GM18502 (cell line): ENCODE data around the gene PPP5C.

Source experiments
- ATAC-seq: cut with Tn5 transposase; IDR thresholded peaks from one replicate; pipeline ENCODE4 v1.9.1; 2021; ENCODE audit warnings: mild to moderate bottlenecking; ENCODE audit not compliant: unreplicated experiment, poor library complexity

PPP5C gene

DNA sequence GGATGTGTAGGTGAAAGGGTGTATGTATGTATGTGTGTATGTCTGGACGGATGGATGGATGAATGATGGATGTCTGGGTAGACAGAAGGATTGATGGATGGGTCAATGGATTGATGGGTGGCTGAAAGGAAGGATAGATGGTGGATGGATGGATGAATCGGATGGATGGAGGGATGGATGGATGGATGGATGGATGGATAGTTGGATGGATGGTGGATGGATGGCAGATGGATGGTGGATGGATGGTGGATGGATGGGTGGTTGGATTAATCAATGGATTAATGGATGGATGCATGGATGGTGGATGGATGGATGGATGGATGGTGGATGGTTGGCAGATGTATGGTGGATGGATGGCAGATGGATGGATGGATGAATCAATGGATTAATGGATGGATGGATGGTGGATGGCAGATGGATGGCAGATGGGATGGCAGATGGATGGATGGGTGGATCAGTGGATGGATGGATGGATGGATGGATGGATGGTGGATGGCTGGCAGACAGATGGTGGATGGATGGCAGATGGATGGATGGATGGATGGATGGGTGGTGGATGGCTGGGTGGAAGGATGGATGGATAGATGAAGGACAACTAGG, 16.5 kb upstream of the PPP5C start:
- ATAC-seq, result no peak

DNA sequence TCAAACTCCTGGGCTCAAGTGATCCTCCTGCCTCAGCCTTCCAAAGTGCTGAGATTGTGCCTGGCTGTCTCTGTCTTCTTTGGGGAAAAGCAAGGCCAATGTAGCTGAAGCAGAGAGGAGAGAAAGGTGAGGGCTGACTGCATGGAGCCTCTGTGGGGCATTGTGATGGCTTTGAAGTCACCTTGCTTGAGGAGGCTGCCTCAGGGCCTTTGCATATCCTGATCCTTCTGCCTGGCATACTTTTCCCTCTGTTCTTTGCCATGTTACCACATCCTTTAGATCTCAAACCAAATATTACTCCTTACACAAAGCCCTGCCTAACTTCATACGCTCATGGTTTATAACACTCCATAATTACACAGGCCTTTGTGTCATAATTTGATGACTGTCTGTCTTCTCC, 9.4 kb upstream of the PPP5C start:
- ATAC-seq, result no peak

DNA sequence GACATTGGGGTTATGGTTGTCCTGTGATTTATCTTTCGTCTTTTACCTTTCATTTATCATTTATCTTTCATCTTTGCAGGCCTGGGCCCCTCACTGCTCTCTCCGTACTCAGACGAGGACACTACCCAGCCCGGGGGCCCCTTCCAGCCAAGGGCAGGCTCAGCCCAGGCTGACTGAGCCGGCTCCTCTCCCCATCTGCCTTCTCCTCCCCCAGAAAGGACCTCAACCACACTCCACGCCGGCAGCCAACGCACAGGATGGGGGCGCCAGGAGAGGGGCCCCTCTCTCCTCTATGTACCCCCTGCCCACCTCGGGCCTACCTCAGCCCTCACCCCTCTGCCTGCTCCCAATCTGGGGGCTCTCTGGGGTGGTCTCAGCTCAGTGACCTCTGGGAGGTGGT, 7.4 kb upstream of the PPP5C start:
- no peak for ATAC-seq

DNA sequence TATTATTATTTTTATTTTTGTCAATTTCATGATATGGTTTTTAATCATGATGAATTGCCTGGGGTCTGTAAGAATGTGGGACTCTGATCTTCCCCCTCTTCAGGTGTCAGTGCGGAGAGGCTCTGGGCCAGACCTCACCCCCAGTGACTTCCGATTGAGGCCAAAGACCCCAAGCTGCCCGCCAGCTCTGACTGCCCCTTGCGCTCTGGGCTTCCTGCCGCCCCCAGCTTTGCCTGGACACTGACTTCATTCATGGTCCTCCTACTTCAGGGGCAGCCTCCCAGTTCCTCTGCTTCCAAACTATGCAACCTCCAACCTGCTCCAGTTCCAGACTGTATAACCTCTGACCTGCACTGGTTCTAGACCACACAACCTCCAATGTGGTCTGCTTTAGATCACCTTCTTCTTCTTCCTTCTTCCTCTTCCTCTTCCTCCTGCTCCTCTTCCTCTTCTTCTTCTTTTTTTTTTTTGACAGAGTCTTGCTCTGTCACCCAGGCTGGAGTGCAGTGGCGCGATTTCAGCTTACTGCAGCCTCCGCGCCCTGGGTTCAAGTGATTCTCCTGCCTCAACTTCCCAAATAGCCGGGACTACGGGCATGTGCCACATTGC, 6.7 kb upstream of the PPP5C start:
- no peak for ATAC-seq

DNA sequence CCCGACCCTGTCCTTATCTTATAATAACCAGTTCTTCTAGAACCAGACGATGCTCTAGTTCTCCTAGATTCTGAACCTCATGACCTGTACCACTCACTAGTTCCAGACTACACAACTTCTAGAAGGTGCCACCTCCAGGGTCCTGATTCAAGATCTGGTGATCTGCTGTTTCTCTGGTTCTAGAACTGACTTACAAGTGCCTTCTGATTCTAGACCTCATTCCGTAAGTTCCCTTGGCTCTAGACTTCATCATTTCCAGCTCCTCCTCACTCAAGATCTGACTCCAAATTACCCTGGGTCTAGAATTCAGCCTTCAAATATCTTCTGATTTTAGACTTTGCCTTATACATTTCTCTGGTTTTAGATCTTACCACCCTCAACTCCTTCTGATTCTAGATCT, 5.0 kb upstream of the PPP5C start:
- ATAC-seq, result no peak

DNA sequence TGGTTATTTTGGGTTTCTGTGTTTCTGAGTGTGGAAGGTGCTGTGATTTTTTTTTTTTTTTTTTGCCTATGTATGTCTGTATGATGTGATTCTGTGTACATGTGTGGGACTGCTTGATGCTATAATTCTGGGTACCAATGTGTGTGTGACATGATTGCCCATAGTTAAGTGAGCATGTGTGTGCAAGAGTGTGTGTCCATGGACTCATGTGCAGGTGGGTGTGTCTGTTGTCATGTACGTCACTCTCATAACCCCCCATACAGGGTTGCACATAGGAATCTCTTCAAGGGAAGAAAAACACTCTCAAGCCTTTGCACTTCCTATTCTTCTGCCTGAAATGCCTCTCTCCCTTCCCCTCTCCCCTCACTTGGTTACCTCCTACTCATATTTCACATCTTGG, 2.5 kb upstream of the PPP5C start:
- ATAC-seq, result no peak

DNA sequence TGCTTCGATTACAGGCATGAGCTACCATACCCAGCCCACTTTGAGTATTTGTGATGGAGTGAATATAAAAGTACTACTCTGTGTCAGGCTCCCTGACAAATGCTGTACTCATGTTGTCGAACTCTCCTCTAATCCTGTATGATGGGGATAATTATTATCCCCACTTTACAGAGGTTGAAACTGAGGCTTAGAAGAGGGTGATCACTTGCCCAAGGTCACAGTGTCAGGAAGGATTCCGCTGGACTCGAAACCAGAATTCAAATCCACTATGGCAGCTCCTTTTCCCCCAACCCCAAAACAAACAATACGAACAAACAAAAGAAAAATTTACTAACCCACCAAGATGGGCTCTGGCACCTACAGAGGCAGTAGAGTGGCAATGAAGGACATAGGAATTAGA, 1.7 kb upstream of the PPP5C start:
- ATAC-seq, result no peak

DNA sequence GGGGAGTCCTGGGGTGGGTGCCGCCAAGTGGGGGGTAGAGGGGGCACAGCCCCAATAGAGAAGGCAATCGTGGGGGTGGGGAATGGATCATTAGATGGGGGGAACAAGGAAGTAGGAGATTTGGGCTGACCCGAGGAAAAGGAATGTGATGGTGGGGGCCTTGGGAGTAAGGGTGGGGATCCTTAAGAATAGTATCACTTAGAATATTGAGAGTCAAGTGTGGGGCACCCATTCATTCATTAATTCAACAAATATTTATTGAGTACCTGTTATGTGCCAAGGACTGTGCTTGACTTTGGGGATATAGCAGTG, 641 bp downstream of the PPP5C start:
- ATAC-seq, result no peak

DNA sequence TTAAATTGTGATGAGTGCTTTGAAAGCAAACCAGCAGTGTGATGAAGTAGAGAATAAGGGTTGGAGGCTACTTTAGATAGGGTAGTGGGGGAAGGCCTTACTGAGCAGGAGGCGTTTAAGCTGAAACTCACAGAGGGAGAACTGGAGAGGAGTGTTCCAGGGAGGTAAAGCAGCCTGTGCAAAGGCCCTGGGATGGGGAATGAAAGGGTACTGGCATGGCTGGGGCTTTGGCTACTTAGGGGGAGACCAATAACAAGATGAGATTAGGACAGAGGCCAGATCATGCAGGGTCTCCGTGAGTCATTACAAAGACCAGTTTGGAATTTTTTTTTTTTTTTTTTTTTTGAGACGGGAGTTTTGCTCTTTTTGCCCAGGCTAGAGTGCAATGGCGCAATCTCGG, 1.1 kb downstream of the PPP5C start:
- no peak for ATAC-seq

DNA sequence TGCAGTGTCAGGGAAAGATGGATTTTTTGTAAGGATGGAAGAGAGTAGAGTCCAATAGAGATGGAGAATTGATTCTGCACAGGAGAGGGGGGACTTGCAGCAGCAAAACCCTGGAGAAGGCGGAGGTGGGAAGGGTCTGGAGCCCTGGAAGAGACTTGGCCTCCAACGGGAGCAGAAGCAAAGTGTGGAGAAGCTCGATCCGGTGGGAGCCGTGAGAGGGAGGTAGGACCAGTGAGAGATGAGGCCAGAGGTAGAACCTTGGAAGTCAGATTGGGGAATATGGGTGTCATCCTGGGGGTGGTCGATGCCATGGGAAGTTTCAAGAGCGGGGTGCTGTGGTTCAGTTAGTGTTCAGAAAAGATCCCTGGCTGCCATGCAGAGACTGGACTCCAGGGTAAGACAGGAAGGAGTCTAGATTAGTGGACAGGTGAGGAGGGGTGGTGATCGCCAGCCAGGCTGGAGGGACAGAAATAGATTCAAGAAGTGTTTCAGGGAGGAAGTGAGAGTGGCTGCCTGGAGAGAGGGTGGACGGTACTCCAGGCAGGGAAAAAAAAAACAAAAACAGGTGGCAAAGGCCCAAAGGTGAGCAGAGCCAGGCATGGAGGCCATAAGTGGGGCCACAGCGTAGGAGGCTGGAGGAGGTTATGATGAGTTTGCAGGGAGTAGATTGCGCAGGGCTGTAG, 2.6 kb downstream of the PPP5C start:
- ATAC-seq, result no peak

DNA sequence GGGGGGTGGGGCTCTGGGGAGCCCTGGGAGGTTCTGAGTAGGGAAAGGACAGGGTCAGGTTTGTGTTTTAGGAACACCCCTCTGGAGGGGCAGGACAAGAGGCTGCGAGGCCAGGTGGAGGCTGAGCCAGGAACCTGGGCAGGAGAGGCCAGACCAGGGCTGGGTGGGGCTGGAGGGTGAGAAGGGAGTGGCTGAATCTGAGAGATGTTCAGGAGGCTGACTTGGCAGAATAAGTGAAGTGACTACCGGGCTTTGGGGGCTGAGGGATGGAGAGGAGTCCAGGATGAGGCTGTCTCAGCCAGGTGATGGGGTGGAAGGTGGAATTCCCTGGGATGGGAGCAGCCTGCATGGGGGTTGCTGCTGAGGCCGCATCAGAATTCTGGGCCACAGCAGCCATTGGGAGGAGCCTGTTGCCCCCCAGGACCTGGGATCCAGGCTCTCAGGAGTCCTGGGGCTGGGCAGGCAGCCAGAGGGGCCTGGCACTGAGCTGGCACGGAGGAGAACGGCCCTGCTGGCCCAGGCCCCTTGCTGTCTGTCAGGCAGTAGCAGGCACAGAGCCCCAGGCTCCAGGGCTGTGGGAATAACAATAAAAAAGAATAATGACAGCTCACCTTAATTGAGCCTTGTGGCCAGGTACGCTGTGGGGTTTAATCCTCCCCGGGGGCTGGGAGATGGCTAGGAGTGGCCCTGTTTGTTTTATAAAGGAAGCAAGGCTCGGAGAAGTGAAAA, 3.3 kb downstream of the PPP5C start:
- no peak for ATAC-seq

DNA sequence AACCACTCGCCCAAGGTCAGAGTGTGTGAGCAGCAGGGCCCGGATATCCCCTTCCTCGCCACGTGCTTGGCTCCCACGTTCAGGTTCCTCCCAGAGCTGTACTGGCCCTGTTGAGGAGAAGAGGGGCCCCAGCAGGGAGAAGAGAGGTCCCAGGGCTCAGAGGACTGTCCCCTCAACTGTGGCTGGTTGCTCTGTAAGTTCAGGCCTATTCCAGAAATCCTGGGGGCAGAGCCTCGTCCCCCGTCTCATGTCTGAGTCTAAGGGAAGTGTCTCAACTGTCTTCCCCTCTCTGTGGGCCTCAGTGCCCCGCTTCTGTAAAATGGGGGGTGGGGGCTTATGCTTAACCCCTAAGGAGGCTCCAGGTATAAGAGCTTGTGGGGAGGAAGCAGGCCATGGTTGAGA, 3.9 kb downstream of the PPP5C start:
- ATAC-seq, result no peak

DNA sequence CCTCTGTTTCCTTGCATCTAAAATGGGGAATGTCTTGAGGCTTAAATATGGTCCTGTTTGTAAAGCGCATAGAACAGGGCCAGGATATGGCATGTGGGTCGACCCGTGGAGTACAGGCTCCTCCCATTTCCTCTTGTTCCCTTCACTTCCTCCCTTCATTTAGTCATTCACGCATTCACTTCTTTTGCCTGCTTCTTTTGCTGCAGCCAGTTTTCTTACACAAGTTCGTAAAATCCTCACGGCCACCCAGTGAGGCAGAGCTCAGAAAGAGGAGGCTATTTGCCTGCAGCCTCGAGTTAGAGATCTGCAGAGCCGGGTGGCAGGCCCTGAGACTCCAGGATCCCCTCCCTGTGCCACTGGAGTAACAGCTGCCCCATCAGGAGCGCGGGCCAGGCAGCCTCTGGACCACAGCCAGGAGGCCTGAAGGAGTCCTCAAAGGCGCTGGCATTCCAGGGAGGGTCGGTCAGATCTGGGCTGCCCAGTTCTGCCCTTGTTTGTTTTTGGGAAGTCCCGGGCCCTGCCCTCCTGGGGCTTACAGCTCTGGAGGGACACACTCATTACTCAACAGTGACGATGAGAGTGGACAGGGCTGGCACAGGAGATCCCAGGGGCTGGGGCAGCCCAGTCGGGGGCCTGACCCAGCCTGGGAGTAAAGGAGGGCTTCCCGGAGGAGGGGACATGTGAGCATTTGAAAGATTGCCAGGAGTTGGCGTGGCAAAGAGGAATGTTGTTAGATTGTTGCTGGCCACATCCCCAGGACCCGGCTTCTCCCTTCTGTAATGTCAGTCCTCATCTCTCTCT, 4.6 kb downstream of the PPP5C start:
- ATAC-seq, result no peak

DNA sequence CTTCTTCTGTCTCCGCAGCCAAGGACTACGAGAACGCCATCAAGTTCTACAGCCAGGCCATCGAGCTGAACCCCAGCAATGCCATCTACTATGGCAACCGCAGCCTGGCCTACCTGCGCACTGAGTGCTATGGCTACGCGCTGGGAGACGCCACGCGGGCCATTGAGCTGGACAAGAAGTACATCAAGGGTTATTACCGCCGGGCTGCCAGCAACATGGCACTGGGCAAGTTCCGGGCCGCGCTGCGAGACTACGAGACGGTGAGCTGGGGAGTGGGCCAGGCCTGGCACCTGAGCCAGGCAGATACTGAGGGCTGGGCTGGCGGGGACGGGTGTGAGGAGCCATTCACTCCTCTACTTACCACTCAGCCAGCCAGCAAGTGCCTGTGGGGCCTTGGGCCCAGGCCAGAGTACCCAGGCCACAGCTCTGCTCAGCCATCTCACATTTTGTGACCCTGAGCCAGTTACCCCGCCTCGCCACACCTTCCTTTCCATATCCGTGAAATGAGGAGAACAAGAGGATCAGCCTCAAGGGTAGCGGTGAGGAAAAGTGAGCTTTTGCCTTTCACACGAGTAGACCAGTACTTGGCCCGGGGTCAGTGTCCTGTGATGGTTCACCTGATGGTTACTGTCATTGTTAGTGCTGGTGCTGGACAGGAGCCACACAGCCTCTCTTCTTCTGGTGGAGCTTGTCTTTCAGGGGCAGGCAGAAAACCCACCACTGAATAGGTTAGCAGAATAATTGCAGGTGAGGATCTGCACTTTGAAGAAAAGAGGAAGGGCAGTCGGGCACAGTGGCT, 7.0 kb downstream of the PPP5C start:
- no peak for ATAC-seq

DNA sequence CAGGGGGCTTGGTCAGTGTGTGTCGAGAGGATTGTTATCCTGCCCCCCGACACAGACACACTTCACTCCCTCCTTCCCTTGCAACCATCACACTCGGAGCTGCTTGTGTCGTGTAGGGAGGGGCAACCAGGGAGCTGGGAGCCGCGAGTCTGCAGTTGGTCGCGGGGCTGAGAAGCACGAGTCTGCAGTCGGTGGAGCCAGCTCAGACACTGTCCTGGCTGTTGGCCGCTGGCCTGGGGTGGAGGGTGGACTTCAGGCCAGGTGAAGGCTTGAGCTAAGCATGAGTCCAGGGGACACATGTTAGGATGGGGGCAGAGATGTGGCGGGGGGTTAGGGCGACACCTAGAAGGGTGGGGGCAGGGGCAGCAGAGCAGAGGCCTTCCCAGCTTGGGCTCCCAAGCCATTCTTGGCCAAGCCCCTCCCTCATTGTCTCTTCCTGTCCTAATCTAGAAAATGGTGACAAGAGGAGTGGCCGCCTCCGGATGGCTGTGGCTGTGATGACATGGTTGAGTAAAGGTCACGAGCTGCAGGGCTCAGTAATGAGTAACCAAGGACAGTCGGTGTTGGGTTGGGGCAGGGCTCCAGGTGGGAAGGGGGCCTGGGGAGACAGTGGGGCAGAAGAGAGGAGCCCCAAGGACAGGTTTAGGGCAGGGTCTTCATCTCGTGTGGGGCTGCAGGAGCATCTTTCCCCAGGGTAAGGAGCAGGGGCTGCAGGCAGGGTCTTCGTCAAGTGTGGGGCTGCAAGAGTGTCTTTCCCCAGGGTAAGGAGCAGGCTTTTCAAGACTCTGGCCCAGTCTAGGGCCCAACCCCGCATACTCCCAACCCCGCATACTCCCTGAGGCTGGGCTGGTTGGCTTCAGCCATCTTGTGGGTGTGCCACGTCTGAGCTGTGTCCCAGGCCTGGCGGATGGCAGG, 8.6 kb downstream of the PPP5C start:
- no peak for ATAC-seq

DNA sequence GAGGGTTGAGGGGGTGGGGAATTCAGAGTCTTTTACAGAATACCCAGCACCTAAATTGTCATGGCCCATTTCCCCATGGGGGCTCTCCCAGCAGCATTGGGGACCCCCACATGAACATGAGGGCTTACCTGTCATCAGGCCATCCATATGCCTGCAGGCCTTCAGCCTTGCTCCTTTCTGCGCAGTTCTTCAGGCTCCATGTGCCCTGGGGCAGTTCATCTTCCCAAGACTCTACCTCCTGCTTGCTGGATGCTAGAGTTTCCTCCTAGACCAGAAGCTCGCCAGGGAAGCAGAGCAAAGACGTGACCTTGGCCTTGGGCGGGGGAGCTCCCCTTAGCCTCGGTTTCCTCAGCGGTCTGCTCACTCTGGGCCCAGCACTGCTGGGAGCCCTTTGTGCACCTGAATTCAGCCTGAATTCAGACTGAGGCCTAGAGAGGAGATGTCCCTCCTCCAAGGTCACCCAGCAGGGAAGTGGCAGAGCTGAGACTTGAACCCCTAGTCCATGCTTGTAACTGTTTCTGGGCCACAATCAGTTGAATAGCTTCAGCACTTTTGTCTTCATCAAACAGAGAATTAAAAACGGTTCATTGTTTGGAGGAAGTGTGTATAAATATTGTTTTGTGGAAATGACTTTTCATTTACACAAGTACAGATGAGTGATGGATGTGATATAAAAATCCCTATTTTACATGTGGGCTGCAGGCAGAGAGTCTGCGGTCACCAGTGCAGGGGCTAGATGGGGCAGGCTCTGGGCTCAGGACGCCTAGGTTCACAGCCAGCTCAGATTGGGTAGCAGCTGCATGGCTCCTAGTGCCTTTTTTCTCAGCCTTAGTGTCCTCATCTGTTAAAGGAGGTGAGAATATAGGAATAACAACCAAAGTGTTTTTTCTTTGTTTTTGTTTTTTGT, 9.5 kb downstream of the PPP5C start:
- ATAC-seq, result no peak

DNA sequence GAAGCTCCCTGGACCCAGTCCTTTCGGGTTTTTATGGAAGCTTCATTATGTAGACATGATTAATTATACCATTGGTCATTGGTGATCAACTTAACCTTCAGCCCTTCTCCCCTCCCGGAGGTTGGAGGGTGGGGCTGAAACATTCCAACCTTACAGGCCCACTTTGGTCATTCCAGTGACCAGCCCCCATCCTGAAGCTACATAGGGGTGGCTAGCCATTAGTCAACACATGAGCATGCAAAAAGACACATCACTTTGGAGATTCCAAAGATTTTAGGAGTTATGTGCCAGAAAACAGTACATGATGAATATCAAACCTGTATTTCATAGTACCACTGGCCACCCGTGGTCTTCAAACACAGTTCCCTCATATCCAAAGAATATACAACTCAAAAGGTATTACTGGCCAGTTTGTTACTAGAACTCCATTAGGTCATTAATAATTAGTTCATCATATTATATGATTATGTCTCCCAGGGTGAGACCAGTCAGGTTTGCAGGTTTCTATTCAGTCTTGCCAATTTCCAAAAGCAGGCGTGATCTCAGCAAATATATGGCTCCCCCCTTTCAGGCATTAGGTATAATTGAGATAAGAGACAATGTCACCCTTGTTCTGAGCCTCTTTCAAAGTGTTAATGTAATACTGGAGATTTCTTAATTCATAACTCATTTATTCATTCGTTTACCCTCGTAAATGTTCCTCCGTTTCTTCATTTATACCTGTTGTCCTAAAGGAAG, 11.1 kb downstream of the PPP5C start:
- no peak for ATAC-seq
